Lung (tissue), 12 donors: ENCODE measurements around the gene SIGLEC9. TPM values are rescaled to one million over a fixed set of nuclear protein-coding genes. Genes with fewer than 3 reads are reported as not detected.

Experiments used
- ATAC-seq: fragments of 200-7000 bp; cut with Tn5 transposase; one replicate; pipeline ENCODE4 v1.9.1; 2020; ENCODE audit warnings: moderate number of reproducible peaks; ENCODE audit not compliant: insufficient read depth, low FRiP score
- DNase-seq, 3 donors: peaks; one replicate each; pipeline ENCODE4 v3.0.0-alpha.2; 2013 to 2017
- H3K27ac ChIP-seq, 2 donors: one replicate each; pipeline ENCODE4 v1.5.1; 2013; ENCODE audit warnings: mild to moderate bottlenecking in 2 of 2, moderate library complexity in 2 of 2, control low read depth in 1 of 2, inconsistent platforms in 1 of 2, low read depth in 1 of 2, low read length in 1 of 2
- H3K27me3 ChIP-seq, 3 donors: one replicate each; pipeline ENCODE4 v1.5.1; 2013; ENCODE audit warnings: low read length in 2 of 3; ENCODE audit not compliant: control insufficient read depth in 3 of 3, insufficient read depth in 3 of 3
- H3K36me3 ChIP-seq, 4 donors: one replicate each; pipeline ENCODE4 v1.5.1; 2013; ENCODE audit warnings: low read length in 4 of 4, mild to moderate bottlenecking in 1 of 4, moderate library complexity in 1 of 4; ENCODE audit not compliant: control insufficient read depth in 4 of 4, insufficient read depth in 4 of 4
- H3K4me1 ChIP-seq, 5 donors: one replicate each; pipeline ENCODE4 v1.5.1; 2013; ENCODE audit warnings: low read length in 5 of 5, mild to moderate bottlenecking in 2 of 5, moderate library complexity in 1 of 5; ENCODE audit not compliant: control insufficient read depth in 5 of 5, insufficient read depth in 5 of 5
- H3K4me3 ChIP-seq: one replicate; pipeline ENCODE4 v1.5.1; 2013; ENCODE audit warnings: mild to moderate bottlenecking, control low read depth, moderate library complexity
- H3K9ac ChIP-seq, 2 donors: one replicate each; pipeline ENCODE4 v1.5.1; 2013; ENCODE audit warnings: low read length in 2 of 2, control low read depth in 1 of 2; ENCODE audit not compliant: insufficient read depth in 1 of 2
- H3K9me3 ChIP-seq, 4 donors: one replicate each; pipeline ENCODE4 v1.5.1; 2013; ENCODE audit warnings: low read length in 3 of 4, mild to moderate bottlenecking in 1 of 4, moderate library complexity in 1 of 4; ENCODE audit not compliant: control insufficient read depth in 4 of 4, insufficient read depth in 3 of 4
- WGBS, 2 donors: extraction: QIAGEN DNeasy Blood & Tissue Kit; methylation state at CpG; one replicate each; pipeline ENCODE4 v1.1.7; 2013; 5-methylcytosine and 5-hydroxymethylcytosine counted together
- polyA plus RNA-seq, 2 donors: library from polyadenylated mRNA; stranded (reverse); fragments of 200-250 nt; gene quantifications; one replicate each; pipeline ENCODE4 v1.2.1, GENCODE V29; 2013
- total RNA-seq, 2 donors: library from RNA; depleted of rRNA in 1 of 2; stranded (reverse); fragments of >200 nt in 1 of 2; gene quantifications; one replicate each; pipeline ENCODE4 v1.2.1, GENCODE V29; 2014 to 2021
- TF ChIP-seq, protein P1 (sequence below): IDR thresholded peaks from 2 replicates; pipeline ENCODE4 v1.5.1; 2012; ENCODE audit warnings: mild to moderate bottlenecking; ENCODE audit errors: control extremely low read depth, extremely low read depth
- donor health status: control.
- donor health status: control.
- donor health status: Bipolar disorder and iron deficiency.
- donor health status: healthy.
- donor health status: DM: yes; HTN: yes; CAD: no.

SIGLEC9 gene
- total and polyA plus RNA-seq, 4 donors = 4.3 to 57.0 (median 15.1) TPM

DNA sequence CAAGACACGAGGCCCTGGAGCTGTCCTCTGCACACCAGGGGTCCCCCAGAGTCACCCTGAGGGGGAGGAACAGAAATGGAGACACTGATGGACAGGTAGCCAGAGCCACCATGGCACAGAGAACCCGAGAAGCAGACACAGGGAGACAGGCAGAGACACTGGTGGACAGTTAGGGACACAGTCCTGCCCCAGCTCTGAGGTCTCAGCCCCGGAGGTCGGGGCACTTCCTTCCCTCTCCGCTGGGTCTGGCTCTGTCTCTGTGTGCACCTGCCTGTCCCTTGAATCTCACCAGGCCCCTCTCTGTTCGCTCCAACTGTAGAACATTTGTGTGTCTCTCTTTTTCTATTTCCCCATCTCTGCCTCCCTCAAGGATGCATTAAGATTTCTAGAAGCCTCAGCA, 46.6 kb upstream of the SIGLEC9 start:
- DNase-seq = no peak

DNA sequence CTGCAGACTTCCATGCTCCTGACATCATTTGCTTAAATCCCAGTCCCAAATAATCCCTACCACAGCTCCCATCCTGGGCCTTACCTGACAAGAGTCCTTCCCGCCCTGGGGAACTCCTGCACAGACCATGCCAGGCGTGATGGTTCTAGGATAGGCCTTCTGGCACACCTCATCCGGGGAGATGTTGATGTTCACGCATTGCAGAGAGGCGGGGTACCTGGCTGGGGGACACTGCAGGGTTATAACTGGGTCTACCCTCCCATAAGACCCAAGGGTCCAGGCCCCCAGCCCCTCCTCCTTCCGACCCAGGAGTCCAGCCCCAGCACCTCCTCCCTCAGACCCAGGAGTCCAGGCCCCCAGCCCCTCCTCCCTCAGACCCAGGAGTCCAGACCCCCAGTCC, 46.0 kb upstream of the SIGLEC9 start:
- Histone ChIP-seq H3K4me3 (no peak overlapping the region), H3K4me1 (no peaks in the 10 kb centered on the region), H3K27ac (no peak overlapping the region), H3K9me3 (peaks cover 0 to 2% (median under 1%) of the 10 kb centered on the region in 4 donors), H3K9ac (no peak overlapping the region), H3K27me3 (peaks cover 0 to 3% (median 0%) of the 10 kb centered on the region in 3 donors), H3K36me3 (no peaks in the 10 kb centered on the region)
- 88 to 95% methylated on average over 6 of the region's 6 CpGs for WGBS, 2 donors
- TF ChIP-seq, protein P1, sequence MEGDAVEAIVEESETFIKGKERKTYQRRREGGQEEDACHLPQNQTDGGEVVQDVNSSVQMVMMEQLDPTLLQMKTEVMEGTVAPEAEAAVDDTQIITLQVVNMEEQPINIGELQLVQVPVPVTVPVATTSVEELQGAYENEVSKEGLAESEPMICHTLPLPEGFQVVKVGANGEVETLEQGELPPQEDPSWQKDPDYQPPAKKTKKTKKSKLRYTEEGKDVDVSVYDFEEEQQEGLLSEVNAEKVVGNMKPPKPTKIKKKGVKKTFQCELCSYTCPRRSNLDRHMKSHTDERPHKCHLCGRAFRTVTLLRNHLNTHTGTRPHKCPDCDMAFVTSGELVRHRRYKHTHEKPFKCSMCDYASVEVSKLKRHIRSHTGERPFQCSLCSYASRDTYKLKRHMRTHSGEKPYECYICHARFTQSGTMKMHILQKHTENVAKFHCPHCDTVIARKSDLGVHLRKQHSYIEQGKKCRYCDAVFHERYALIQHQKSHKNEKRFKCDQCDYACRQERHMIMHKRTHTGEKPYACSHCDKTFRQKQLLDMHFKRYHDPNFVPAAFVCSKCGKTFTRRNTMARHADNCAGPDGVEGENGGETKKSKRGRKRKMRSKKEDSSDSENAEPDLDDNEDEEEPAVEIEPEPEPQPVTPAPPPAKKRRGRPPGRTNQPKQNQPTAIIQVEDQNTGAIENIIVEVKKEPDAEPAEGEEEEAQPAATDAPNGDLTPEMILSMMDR = no peak
- ATAC-seq (no peak), DNase-seq (no peak)

More for the DNA sequence above, 46.6 kb upstream of the SIGLEC9 start:
- H3K27ac ChIP-seq = no peak overlapping the region
- no peak overlapping the region for H3K9ac ChIP-seq
- TF ChIP-seq, protein P1 = no peak
- peaks cover 0 to 3% (median 0%) of the 10 kb centered on the region in 3 donors for H3K27me3 ChIP-seq
- peaks cover 0 to 3% (median 2%) of the 10 kb centered on the region in 4 donors for H3K9me3 ChIP-seq
- H3K4me3 ChIP-seq = no peak overlapping the region
- WGBS, 2 donors = 67% methylated on average over 6 of the region's 6 CpGs
- ATAC-seq = no peak
- no peaks in the 10 kb centered on the region for H3K36me3 ChIP-seq
- H3K4me1 ChIP-seq = no peaks in the 10 kb centered on the region

DNA sequence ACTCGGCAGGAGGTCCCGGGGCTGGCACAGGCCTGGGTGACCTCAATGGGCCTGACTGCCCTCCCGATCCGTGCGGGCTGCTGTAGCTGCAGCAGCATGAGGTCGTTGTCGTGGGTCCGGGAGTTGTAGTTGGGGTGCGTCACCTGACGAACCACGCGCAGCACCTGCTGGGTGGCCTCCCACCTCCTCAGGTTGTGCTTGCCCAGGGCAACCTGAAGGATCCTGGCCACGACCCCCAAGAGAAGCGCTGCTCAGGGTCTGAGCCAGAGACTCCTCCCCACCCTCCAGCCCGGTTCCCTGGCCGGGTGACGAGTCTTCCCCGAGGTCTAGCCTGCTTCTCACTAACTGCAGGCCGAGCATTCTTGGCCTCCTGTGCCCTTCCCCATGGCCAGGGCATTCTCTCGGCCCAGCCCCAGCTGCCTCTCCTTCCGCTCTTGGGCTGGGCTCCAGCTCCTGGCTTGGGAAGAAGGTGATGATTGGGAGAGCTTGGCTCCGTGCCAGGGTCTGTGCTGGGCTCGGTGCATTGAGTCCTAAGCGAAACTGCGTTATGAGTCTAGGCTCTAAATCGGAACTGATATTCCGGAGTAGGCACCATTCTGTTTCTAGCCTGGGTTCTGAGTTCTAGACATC, 45.1 kb upstream of the SIGLEC9 start:
- Histone ChIP-seq H3K4me1 (no peaks in the 10 kb centered on the region), H3K27me3 (peaks cover 0 to 3% (median 0%) of the 10 kb centered on the region in 3 donors), H3K4me3 (no peak overlapping the region), H3K27ac (no peak overlapping the region), H3K9me3 (peaks cover 0 to 1% (median 0%) of the 10 kb centered on the region in 4 donors), H3K9ac (no peak overlapping the region), H3K36me3 (no peaks in the 10 kb centered on the region)
- TF ChIP-seq, protein P1 = no peak
- DNase-seq (peak in 1 of 3 donors; percentile 16), ATAC-seq (no peak)
- 80 to 90% methylated on average over 27 of the region's 27 CpGs for WGBS, 2 donors
